K562 (cell line): ENCODE data around the gene MRGPRF. TPM values are rescaled to one million over a fixed set of nuclear protein-coding genes. Genes with fewer than 3 reads are reported as not detected.

Source experiments
- CTCF ChIP-seq, 3 experiments: IDR thresholded peaks in 2 of 3; conservative IDR thresholded peaks in 1 of 3; 2 replicates each; pipeline ENCODE4 v1.5.1; 2011 to 2012; ENCODE audit warnings: low read length in 3 of 3, mild to moderate bottlenecking in 3 of 3, control low read depth in 2 of 3, improper control_type of control experiment in 1 of 3, inconsistent platforms in 1 of 3, low read depth in 1 of 3, mixed read lengths in 1 of 3, moderate library complexity in 1 of 3; ENCODE audit not compliant: insufficient read depth in 2 of 3
- E2F3 ChIP-seq: fragments of 250-450 bp; sonication (Bioruptor Pico); IDR thresholded peaks from 2 replicates; pipeline ENCODE4 v1.4.0; 2020; ENCODE audit warnings: mild to moderate bottlenecking
- ERF ChIP-seq: fragments of 450-650 bp; formaldehyde crosslinking; IDR thresholded peaks from 2 replicates; pipeline ENCODE4 v1.4.0; 2020; ENCODE audit warnings: mild to moderate bottlenecking, mixed read lengths
- EWSR1 ChIP-seq: fragments of 450-650 bp; IDR thresholded peaks from 2 replicates; pipeline ENCODE4 v1.6.1; 2018; ENCODE audit warnings: borderline replicate concordance, mild to moderate bottlenecking, low read depth, moderate library complexity; ENCODE audit not compliant: partially characterized antibody
- FUS ChIP-seq: fragments of 200-400 bp; formaldehyde crosslinking; optimal IDR thresholded peaks from 2 replicates; pipeline ENCODE3; 2017; ENCODE audit warnings: low read depth, low read length
- HDGF ChIP-seq: fragments of 450-650 bp; IDR thresholded peaks from 2 replicates; pipeline ENCODE4 v1.6.1; 2016
- HIVEP1 ChIP-seq: fragments of 250-450 bp; sonication (Bioruptor Pico); IDR thresholded peaks from 2 replicates; pipeline ENCODE4 v1.4.0; 2020; ENCODE audit warnings: mild to moderate bottlenecking
- HNRNPH1 ChIP-seq: fragments of 200-400 bp; formaldehyde crosslinking; optimal IDR thresholded peaks from 2 replicates; pipeline ENCODE3; 2017; ENCODE audit warnings: low read depth, mild to moderate bottlenecking, low read length, moderate library complexity
- JUNB ChIP-seq: fragments of 450-650 bp; formaldehyde crosslinking; conservative IDR thresholded peaks from 2 replicates; pipeline ENCODE4 v1.4.0; 2020; ENCODE audit warnings: mild to moderate bottlenecking
- KLF10 ChIP-seq: fragments of 250-450 bp; sonication (Bioruptor Pico); IDR thresholded peaks from 2 replicates; pipeline ENCODE4 v1.6.1; 2021; ENCODE audit warnings: matching md5 sums
- MCM2 ChIP-seq: fragments of 450-650 bp; IDR thresholded peaks from 2 replicates; pipeline ENCODE4 v1.6.1; 2017; ENCODE audit warnings: low read depth, mild to moderate bottlenecking
- MTA2 ChIP-seq: fragments of 450-650 bp; IDR thresholded peaks from 2 replicates; pipeline ENCODE4 v1.6.1; 2016; ENCODE audit warnings: low read depth
- NFXL1 ChIP-seq: fragments of 450-650 bp; formaldehyde crosslinking; IDR thresholded peaks from 2 replicates; pipeline ENCODE4 v1.4.0; 2021; ENCODE audit warnings: mild to moderate bottlenecking
- PTRF ChIP-seq: fragments of 450-650 bp; IDR thresholded peaks from 2 replicates; pipeline ENCODE4 v1.6.1; 2016; ENCODE audit warnings: mild to moderate bottlenecking, missing genetic modification characterization, missing compliant biosample characterization
- RB1 ChIP-seq: fragments of 450-650 bp; IDR thresholded peaks from 2 replicates; pipeline ENCODE4 v1.6.1; 2017; ENCODE audit warnings: low read depth, mild to moderate bottlenecking
- RBFOX2 ChIP-seq: fragments of 200-400 bp; formaldehyde crosslinking; IDR thresholded peaks from 2 replicates; pipeline ENCODE4 v1.6.1; 2017; ENCODE audit warnings: low read depth, mild to moderate bottlenecking, low read length, moderate library complexity
- RBM34 ChIP-seq: fragments of 200-400 bp; formaldehyde crosslinking; IDR thresholded peaks from 2 replicates; pipeline ENCODE4 v1.6.1; 2018; ENCODE audit warnings: low read length, borderline replicate concordance; ENCODE audit not compliant: insufficient read depth
- RBM39 ChIP-seq: fragments of 200-400 bp; formaldehyde crosslinking; optimal IDR thresholded peaks from 2 replicates; pipeline ENCODE3; 2018; ENCODE audit warnings: low read depth, low read length
- STAT5A ChIP-seq: IDR thresholded peaks from 2 replicates; pipeline ENCODE4 v1.6.1; 2012; ENCODE audit warnings: low read length, inconsistent platforms, borderline replicate concordance
- TCF15 ChIP-seq: fragments of 250-450 bp; sonication (Bioruptor Pico); IDR thresholded peaks from 2 replicates; pipeline ENCODE4 v1.8.0; 2022; ENCODE audit warnings: moderate library complexity, mild to moderate bottlenecking, inconsistent platforms
- THRAP3 ChIP-seq: fragments of 450-650 bp; IDR thresholded peaks from 2 replicates; pipeline ENCODE4 v1.6.1; 2016; ENCODE audit warnings: mild to moderate bottlenecking, inconsistent platforms, borderline replicate concordance
- WHSC1 ChIP-seq: IDR thresholded peaks from one replicate; pipeline ENCODE4 v1.6.1; 2012; ENCODE audit warnings: low read length, control low read depth, inconsistent platforms
- YY1 ChIP-seq, 3 experiments: IDR thresholded peaks; 2 replicates each; pipeline ENCODE4 v1.6.1; 2011; ENCODE audit warnings: low read length in 2 of 3, mild to moderate bottlenecking in 2 of 3, moderate library complexity in 2 of 3, borderline replicate concordance in 1 of 3, control low read depth in 1 of 3, low read depth in 1 of 3; ENCODE audit not compliant: insufficient read depth in 3 of 3, insufficient replicate concordance in 2 of 3, control insufficient read depth in 1 of 3, insufficient read length in 1 of 3; ENCODE audit errors: extremely low read depth in 1 of 3
- ZFP91 ChIP-seq: sonication (generic); formaldehyde crosslinking; IDR thresholded peaks from 2 replicates; pipeline ENCODE4 v1.8.0; 2022; ENCODE audit warnings: mild to moderate bottlenecking, missing genetic modification reagents
- ZNF232 ChIP-seq: sonication (generic); formaldehyde crosslinking; IDR thresholded peaks from 2 replicates; pipeline ENCODE4 v1.8.0; 2022; ENCODE audit warnings: mild to moderate bottlenecking, missing genetic modification reagents
- ZNF76 ChIP-seq: fragments of 250-450 bp; sonication (Bioruptor Pico); IDR thresholded peaks from 2 replicates; pipeline ENCODE4 v1.4.0; 2020; ENCODE audit warnings: mild to moderate bottlenecking, moderate library complexity, borderline replicate concordance
- ZNF830 ChIP-seq: fragments of 250-450 bp; sonication (Bioruptor Pico); IDR thresholded peaks from 2 replicates; pipeline ENCODE4 v1.5.0; 2021; ENCODE audit warnings: mild to moderate bottlenecking
- polyA plus RNA-seq, 8 experiments: library from polyadenylated mRNA; depleted of rRNA in 4 of 8; stranded (reverse) in 5 of 8; unstranded in 3 of 8; fragments of >200 nt; fragmentation: Nextera tagmentation in 2 of 8; fragmentation: Illumina TruSeq in 1 of 8; extraction: Ambion mirVana in 2 of 8; extraction: Trizol in 1 of 8; gene quantifications; 2 replicates each; pipeline versions ENCODE4 v1.2.1 to v1.2.3, GENCODE V29; 2011 to 2014; ENCODE audit warnings: inconsistent platforms in 1 of 8, missing spikeins in 1 of 8
- total RNA-seq, 7 experiments: library from RNA; depleted of rRNA in 6 of 7; stranded (reverse); fragments of >200 nt in 6 of 7; fragmentation: Illumina TruSeq in 2 of 7; extraction: Trizol in 2 of 7; gene quantifications; 2 replicates each; pipeline versions ENCODE4 v1.2.1 to v1.2.3, GENCODE V29; 2011 to 2021; ENCODE audit warnings: low replicate concordance in 1 of 7

The MRGPRF gene
- total and polyA plus RNA-seq, 9 of the 15 experiments (the other 6 are each of a cell fraction or from before 2014, with no cell fraction given): not detected

DNA sequence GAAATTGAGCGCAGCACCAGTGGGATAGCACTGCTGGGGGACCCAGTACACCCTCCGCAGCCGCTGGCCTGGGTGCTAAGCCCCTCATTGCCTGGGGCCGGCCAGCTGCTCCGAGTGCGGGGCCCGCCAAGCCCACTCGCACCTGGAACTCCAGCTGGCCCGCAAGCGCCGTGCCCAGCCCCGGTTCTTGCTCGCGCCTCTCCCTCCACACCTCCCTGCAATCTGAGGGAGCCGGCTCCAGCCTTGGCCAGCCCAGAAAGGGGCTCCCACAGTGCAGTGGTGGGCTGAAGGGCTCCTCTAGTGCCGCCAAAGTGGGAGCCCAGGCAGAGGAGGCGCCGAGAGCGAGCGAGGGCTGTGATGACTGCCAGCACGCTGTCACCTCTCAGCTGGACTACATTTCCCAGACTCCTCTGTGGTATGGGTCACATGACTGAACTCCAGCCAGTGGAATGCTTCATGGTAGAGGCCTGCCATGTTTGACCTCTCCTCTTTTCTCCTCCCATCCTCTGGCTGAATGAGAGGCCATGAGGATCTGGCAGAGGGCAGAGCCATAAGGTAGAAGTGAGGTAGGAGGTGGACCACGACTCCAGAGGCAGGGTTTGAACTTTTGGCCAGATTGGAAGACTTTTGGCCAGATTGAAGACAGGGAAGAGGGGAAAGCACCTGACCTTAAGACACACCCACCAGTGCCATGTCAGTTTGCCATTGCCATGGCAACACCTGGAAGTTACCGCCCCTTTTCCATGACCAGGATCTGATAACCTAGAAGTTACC, 38.4 kb downstream of the MRGPRF start (continued):
- TF ChIP-seq EWSR1 (no peak), KLF10 (CRISPR knock-in tag) (no peak), FUS (no peak), YY1 (IDR thresholded peaks at IDR 0.05; ENCODE audit: borderline replicate concordance in 1 of 3, control insufficient read depth in 1 of 3, extremely low read depth in 1 of 3, insufficient read depth in 3 of 3, insufficient read length in 1 of 3, insufficient replicate concordance in 2 of 3, low read depth in 1 of 3, low read length in 2 of 3) (peak in 2 of 3 experiments; percentile 62 to 87), ZNF830 (CRISPR knock-in tag) (no peak), MTA2 (no peak), JUNB (CRISPR knock-in tag) (no peak), THRAP3 (no peak), PTRF (no peak), NFXL1 (CRISPR knock-in tag) (no peak), RB1 (no peak), CTCF (IDR thresholded peaks at IDR 0.05 in 2 of 3, conservative IDR thresholded peaks at IDR 0.05 in 1 of 3; ENCODE audit: insufficient read depth in 2 of 3, low read depth in 1 of 3, low read length in 3 of 3) (no peak), HIVEP1 (CRISPR knock-in tag) (no peak), HDGF (no peak), HNRNPH1 (no peak), RBM34 (no peak), ZNF76 (CRISPR knock-in tag) (no peak), MCM2 (no peak), ZFP91 (CRISPR knock-in tag) (no peak), ZNF232 (CRISPR knock-in tag) (no peak), STAT5A (no peak), RBM39 (no peak), ERF (CRISPR knock-in tag) (no peak), TCF15 (CRISPR knock-in tag) (no peak), E2F3 (CRISPR knock-in tag) (no peak), RBFOX2 (no peak), WHSC1 (no peak)
